Thymus (tissue), 11 donors: Measurements from ENCODE around the gene P2RY10. TPM values are rescaled to one million over a fixed set of nuclear protein-coding genes. Genes with fewer than 3 reads are reported as not detected.
"Not testable (repeated sequence)": the region's sequence is repeated elsewhere in the genome, so short reads cannot be mapped to it uniquely, and the experiment has no call there.

Source experiments
- DNase-seq, 9 donors: peaks; one replicate each; pipeline ENCODE4 v3.0.0-alpha.2; 2013; ENCODE audit warnings: low spot score in 9 of 9, low read depth in 6 of 9, missing footprints in 1 of 9
- H3K27ac ChIP-seq, 2 donors: one replicate each; pipeline ENCODE4 v1.5.1; 2013; ENCODE audit warnings: control low read depth in 1 of 2, low read depth in 1 of 2, low read length in 1 of 2, mild to moderate bottlenecking in 1 of 2, moderate library complexity in 1 of 2
- H3K27me3 ChIP-seq, 2 donors: one replicate each; pipeline ENCODE4 v1.5.1; 2013; ENCODE audit warnings: low read length in 1 of 2; ENCODE audit not compliant: control insufficient read depth in 2 of 2, insufficient read depth in 1 of 2
- H3K36me3 ChIP-seq, 2 donors: one replicate each; pipeline ENCODE4 v1.5.1; 2013; ENCODE audit warnings: low read length in 1 of 2, mild to moderate bottlenecking in 1 of 2, moderate library complexity in 1 of 2; ENCODE audit not compliant: control insufficient read depth in 2 of 2, insufficient read depth in 2 of 2
- H3K4me1 ChIP-seq, 2 donors: one replicate each; pipeline ENCODE4 v1.5.1; 2013; ENCODE audit warnings: low read length in 2 of 2; ENCODE audit not compliant: control insufficient read depth in 2 of 2, insufficient read depth in 2 of 2
- H3K4me3 ChIP-seq, 2 donors: one replicate each; pipeline ENCODE4 v1.5.1; 2013; ENCODE audit warnings: low read length in 2 of 2, control low read depth in 1 of 2, mild to moderate bottlenecking in 1 of 2
- H3K9me3 ChIP-seq, 2 donors: one replicate each; pipeline ENCODE4 v1.5.1; 2013; ENCODE audit warnings: low read length in 1 of 2, mild to moderate bottlenecking in 1 of 2; ENCODE audit not compliant: control insufficient read depth in 2 of 2, insufficient read depth in 1 of 2
- WGBS: extraction: QIAGEN DNeasy Blood & Tissue Kit; methylation state at CpG from one replicate; pipeline ENCODE4 v1.1.7; 2013; 5-methylcytosine and 5-hydroxymethylcytosine counted together
- polyA plus RNA-seq: library from polyadenylated mRNA; stranded (reverse); fragments of 200-250 nt; gene quantifications from one replicate; pipeline ENCODE4 v1.2.3, GENCODE V29; 2013
- total RNA-seq: library from RNA; stranded (reverse); fragments of 120-200 nt; gene quantifications from one replicate; pipeline ENCODE4 v1.2.4, GENCODE V29; 2013
- donor health status: healthy.

Gene P2RY10
- total and polyA plus RNA-seq, 2 donors: 7.0 to 19.3 TPM

- DNase-seq: peak in 6 of 9 donors; percentile 9 to 69 (median 43)
- Histone ChIP-seq H3K9me3 (no peaks in the 10 kb centered on the region), H3K4me1 (peaks cover 4 to 12% of the 10 kb centered on the region in 2 donors), H3K27ac (peak overlapping the region; percentile 27 to 37), H3K27me3 (no peaks in the 10 kb centered on the region), H3K36me3 (no peaks in the 10 kb centered on the region), H3K4me3 (no peak overlapping the region)
- WGBS: 11% methylated on average over 5 of the region's 5 CpGs
Observed at GRCh38 chrX:78997870-78998558, 52.8 kb downstream of the P2RY10 start.

DNA sequence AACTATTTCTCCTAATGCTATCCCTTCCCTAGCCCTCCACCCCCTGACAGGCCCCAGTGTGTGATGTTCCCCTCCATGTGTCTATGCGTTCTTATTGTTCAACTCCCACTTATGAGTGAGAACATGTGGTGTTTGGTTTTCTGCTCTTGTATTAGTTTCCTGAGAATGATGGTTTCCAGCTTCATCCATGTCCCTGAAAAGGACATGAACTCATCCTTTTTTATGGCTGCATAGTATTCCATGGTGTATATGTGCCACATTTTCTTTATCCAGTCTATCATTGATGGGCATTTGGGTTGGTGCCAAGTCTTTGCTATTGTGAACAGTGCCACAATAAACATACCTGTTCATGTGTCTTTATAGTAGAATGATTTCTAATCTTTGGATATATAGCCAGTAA lies 62.3 kb downstream of the P2RY10 start:
- not testable (repeated sequence) for H3K4me1 ChIP-seq, H3K9me3 ChIP-seq, H3K36me3 ChIP-seq, H3K4me3 ChIP-seq, H3K27me3 ChIP-seq, DNase-seq, H3K27ac ChIP-seq
- 88% methylated on average over 1 of the region's 1 CpG for WGBS

Other genes starting within 250 kb of the P2RY10 start
- gene LPAR4, start 197.7 kb upstream of the P2RY10 start, total RNA-seq: 1.6 TPM
- gene LPAR4, start 197.7 kb upstream of the P2RY10 start, polyA plus RNA-seq: 0.16 TPM
- gene GPR174, start 199.3 kb downstream of the P2RY10 start, total RNA-seq: 20.0 TPM
- 7.1 TPM for gene GPR174, start 199.3 kb downstream of the P2RY10 start, polyA plus RNA-seq